Activated naive CD4-positive, alpha-beta T cell treated with anti-CD3 and anti-CD28 coated beads, Interleukin-2, amount 50 U/mL, for 24 hours (primary cell): ENCODE data around the gene LSS.
"Not testable (repeated sequence)": the region's sequence is repeated elsewhere in the genome, so short reads cannot be mapped to it uniquely, and the experiment has no call there.

ENCODE experiments used
- H3K27ac Mint-ChIP-seq: one replicate; pipeline ENCODE4 v1.8.0; 2021; ENCODE audit warnings: mild to moderate bottlenecking, mixed read lengths
- H3K27me3 Mint-ChIP-seq: one replicate; pipeline ENCODE4 v1.8.0; 2021; ENCODE audit warnings: mixed read lengths
- H3K36me3 Mint-ChIP-seq: one replicate; pipeline ENCODE4 v1.8.0; 2021; ENCODE audit warnings: mixed read lengths
- H3K4me1 Mint-ChIP-seq: one replicate; pipeline ENCODE4 v1.8.0; 2021; ENCODE audit warnings: mixed read lengths
- H3K4me3 Mint-ChIP-seq: one replicate; pipeline ENCODE4 v1.8.0; 2021; ENCODE audit warnings: mild to moderate bottlenecking, mixed read lengths
- H3K9me3 Mint-ChIP-seq: one replicate; pipeline ENCODE4 v1.8.0; 2021; ENCODE audit warnings: mixed read lengths

The LSS gene

DNA sequence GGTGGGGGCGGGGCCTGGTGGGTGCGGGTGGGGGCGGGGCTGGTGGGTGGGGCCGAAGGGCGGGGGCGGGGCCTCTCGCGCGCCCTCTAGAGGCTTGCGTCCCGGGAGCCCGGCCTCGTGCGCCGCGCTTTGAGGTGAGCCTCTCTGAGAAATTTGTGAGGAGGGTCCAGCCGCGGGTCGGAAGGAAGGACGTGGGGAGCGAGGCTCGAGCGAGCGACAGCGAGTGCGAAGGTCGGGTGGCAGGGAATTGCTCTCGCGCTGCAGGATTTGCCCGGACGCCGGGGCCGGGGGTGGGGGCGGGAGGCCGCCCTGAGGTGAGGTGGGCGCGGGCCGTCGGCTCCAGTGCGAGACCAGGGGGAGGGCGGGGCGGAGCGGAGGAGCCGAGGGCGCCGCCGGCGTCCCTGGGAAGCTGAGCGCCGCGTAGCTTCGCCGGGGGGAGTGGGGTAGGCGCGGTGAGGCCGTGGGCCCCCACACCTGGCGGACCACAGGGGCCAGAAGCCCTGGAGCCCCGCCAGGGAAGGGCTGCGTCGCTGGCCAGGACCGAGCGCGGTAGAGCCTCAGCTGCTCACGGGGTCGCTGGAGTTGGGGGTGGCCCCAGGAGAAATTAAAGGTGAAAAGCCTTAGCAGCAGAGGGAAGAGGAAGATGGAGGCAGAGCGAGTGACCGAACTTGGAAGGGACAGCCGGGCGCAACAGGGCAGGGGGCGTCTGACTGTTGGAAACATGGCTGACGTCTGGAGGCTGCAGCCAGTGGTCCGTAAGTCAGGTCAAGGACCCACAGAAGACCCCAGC lies 754 bp upstream of the LSS start:
- Mint-ChIP-seq H3K36me3 (peaks cover 15% of the 10 kb centered on the region), H3K27ac (peak overlapping the region; percentile 96), H3K27me3 (no peaks in the 10 kb centered on the region)

DNA sequence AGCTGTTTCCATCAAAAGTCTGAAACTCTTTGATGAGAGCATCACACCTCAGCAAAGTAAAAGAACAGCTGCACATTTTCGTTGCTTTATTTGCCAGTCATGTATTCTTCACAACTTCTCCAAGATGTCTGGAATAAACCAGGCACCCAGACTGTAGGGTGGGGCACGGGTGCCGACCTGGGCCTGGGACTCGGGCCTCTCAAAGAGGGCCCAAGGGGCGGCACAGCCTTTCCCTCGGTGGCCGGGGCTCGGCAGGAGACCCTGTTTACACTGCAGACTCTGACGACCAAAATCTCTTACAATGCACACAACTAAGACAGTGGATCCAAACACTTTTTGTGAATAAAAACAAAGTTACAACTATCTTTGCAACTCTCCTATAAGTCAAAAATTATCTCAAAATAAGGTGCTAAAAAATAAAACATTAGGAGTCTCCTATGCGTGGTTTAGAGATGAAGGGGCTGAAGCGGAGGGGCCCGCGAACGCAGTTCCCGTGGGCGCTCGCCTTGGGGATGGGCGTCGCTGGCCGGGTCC lies 696 bp downstream of the LSS start:
- H3K36me3 Mint-ChIP-seq, result peaks cover 8% of the 10 kb centered on the region
- peaks cover 3% of the 10 kb centered on the region for H3K9me3 Mint-ChIP-seq
- H3K27me3 Mint-ChIP-seq, result no peaks in the 10 kb centered on the region
- peaks cover 45% of the 10 kb centered on the region for H3K4me1 Mint-ChIP-seq
- peak overlapping the region; percentile 82 for H3K4me3 Mint-ChIP-seq
- peak overlapping the region; percentile 59 for H3K27ac Mint-ChIP-seq

More for the DNA sequence above, 754 bp upstream of the LSS start:
- peaks cover 53% of the 10 kb centered on the region for H3K4me1 Mint-ChIP-seq
- peak overlapping the region; percentile 86 for H3K4me3 Mint-ChIP-seq
- H3K9me3 Mint-ChIP-seq, result peaks cover 3% of the 10 kb centered on the region

GRCh38 chr21:46226920-46227599 lies 1.5 kb downstream of the LSS start:
- Mint-ChIP-seq H3K27ac (no peak overlapping the region), H3K27me3 (no peaks in the 10 kb centered on the region)

GRCh38 chr21:46226146-46226545 lies 2.4 kb downstream of the LSS start:
- Mint-ChIP-seq H3K4me1 (peaks cover 39% of the 10 kb centered on the region), H3K36me3 (peaks cover under 1% of the 10 kb centered on the region), H3K4me3 (no peak overlapping the region), H3K27ac (no peak overlapping the region), H3K9me3 (no peaks in the 10 kb centered on the region), H3K27me3 (no peaks in the 10 kb centered on the region)

More at GRCh38 chr21:46226920-46227599, 1.5 kb downstream of the LSS start:
- peaks cover 45% of the 10 kb centered on the region for H3K4me1 Mint-ChIP-seq
- peaks cover 3% of the 10 kb centered on the region for H3K9me3 Mint-ChIP-seq
- H3K36me3 Mint-ChIP-seq, result peaks cover 7% of the 10 kb centered on the region
- H3K4me3 Mint-ChIP-seq, result peak overlapping the region; percentile 82

DNA sequence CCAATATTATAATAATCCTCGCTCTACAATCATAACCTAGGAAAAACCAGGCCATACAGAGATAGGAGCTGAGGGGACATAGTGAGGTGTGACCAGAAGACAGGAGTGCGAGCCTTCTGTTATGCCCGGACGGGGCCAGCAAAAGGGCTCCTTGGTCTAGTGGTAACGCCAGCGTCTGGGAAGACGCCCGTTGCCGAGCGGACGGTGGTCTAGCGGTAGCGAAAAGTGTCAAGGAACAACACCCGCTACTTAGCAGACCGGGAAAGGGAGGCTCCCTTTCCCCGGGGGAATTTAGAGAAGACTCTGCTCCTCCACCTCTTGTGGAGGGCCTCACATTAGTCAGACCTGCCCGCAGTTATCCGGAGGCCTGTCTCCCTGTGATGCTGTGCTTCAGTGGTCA lies 4.9 kb downstream of the LSS start:
- H3K4me1 Mint-ChIP-seq, result peaks cover 19% of the 10 kb centered on the region
- not testable (repeated sequence) for H3K27me3 Mint-ChIP-seq, H3K36me3 Mint-ChIP-seq, H3K4me3 Mint-ChIP-seq, H3K9me3 Mint-ChIP-seq, H3K27ac Mint-ChIP-seq

- no peak overlapping the region for H3K4me3 Mint-ChIP-seq
- no peaks in the 10 kb centered on the region for H3K9me3 Mint-ChIP-seq
- no peaks in the 10 kb centered on the region for H3K27me3 Mint-ChIP-seq
- peaks cover 19% of the 10 kb centered on the region for H3K4me1 Mint-ChIP-seq
- peaks cover 3% of the 10 kb centered on the region for H3K36me3 Mint-ChIP-seq
- H3K27ac Mint-ChIP-seq, result no peak overlapping the region
These were observed 5.4 kb downstream of the LSS start for GRCh38 chr21:46223217-46223616.

- Mint-ChIP-seq H3K36me3 (peaks cover 3% of the 10 kb centered on the region), H3K27me3 (no peaks in the 10 kb centered on the region), H3K4me3 (no peak overlapping the region), H3K4me1 (peaks cover 14% of the 10 kb centered on the region), H3K9me3 (no peaks in the 10 kb centered on the region), H3K27ac (no peak overlapping the region)
These were observed 6.0 kb downstream of the LSS start for GRCh38 chr21:46222436-46223116.

- no peaks in the 10 kb centered on the region for H3K27me3 Mint-ChIP-seq
- H3K36me3 Mint-ChIP-seq, result peaks cover 3% of the 10 kb centered on the region
- H3K9me3 Mint-ChIP-seq, result no peaks in the 10 kb centered on the region
- no peak overlapping the region for H3K27ac Mint-ChIP-seq
- peaks cover 7% of the 10 kb centered on the region for H3K4me1 Mint-ChIP-seq
- H3K4me3 Mint-ChIP-seq, result no peak overlapping the region
These were observed 6.7 kb downstream of the LSS start for GRCh38 chr21:46221664-46222435.

DNA sequence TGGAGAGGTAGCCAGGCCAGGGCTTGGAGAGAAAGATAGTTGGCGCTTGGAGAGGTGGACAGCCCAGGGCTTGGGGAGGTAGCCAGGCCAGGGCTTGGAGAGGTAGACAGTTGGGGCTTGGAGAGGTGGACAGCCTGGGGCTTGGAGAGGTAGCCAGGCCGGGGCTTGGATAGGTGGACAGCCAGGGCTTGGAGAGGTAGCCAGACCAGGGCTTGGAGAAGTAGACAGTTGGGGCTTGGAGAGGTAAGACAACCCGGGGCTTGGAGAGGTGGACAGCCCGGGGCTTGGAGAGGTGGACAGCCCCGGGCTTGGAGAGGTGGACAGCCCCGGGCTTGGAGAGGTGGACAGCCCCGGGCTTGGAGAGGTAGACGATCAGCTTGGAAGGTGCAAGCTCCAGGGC lies 7.7 kb downstream of the LSS start:
- no peak overlapping the region for H3K27ac Mint-ChIP-seq
- no peaks in the 10 kb centered on the region for H3K27me3 Mint-ChIP-seq

DNA sequence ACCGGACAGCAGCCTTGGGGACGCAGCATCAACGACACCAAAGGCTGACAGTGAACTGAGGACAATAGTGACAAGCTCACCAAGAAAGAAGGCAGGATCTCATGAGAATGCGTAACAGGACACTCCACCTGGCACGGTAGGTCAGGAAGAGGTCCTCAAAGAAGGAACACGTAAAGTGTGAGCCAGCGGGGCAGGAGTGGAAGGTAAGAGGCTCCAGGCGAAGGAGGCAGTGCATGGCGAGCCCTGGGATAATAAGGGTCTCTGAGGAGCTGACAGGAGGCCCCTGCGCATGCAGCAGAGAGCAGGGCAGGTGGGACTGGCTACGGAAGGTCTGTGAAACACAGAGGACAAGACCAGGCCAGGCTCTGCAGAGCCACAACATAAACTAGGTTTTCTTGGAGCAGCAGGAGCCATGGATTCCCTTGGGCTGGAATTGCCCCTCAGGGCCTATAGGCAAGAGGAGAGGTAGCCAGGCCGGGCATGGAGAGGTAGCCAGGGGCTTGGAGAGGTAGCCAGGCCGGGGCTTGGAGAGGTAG lies 8.2 kb downstream of the LSS start:
- Mint-ChIP-seq H3K9me3 (no peaks in the 10 kb centered on the region), H3K27ac (no peak overlapping the region), H3K27me3 (no peaks in the 10 kb centered on the region), H3K4me3 (no peak overlapping the region), H3K36me3 (peaks cover 3% of the 10 kb centered on the region), H3K4me1 (no peaks in the 10 kb centered on the region)

More for the DNA sequence above, 7.7 kb downstream of the LSS start:
- Mint-ChIP-seq H3K4me3 (no peak overlapping the region), H3K36me3 (peaks cover 3% of the 10 kb centered on the region), H3K9me3 (no peaks in the 10 kb centered on the region), H3K4me1 (no peaks in the 10 kb centered on the region)

DNA sequence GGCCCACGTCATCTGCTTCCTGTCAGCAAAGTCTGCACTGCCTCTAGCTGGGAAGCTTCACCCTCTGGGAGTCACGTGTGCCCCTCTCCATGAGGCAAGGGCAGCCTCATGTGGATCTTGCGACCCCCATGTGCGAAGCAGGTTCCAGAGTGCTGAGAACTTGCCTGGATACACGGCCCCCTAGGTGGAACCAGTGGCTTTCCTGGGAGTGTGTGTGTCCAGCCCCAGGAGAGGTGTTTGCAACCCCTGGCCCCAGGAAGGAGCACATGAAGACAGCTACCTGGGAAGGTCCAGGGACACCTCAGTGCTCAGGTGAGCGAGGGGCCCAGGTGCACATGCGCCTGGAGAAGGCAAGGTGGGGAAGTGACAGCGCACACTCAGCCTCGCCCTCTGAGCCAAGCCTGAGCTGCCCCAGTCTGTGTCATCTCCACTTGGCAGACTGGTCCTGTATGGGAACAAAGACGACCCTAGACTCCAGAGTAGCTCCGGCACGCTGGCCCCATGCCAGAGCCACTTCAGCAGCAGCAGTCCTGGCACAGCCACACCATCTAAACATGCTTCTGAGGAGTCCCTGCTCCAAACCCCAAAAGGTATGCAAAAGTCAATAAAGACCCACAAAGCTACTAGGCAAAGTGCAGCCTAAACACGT lies 8.9 kb downstream of the LSS start:
- H3K36me3 Mint-ChIP-seq, result peaks cover 3% of the 10 kb centered on the region
- H3K27ac Mint-ChIP-seq, result no peak overlapping the region
- no peaks in the 10 kb centered on the region for H3K4me1 Mint-ChIP-seq

DNA sequence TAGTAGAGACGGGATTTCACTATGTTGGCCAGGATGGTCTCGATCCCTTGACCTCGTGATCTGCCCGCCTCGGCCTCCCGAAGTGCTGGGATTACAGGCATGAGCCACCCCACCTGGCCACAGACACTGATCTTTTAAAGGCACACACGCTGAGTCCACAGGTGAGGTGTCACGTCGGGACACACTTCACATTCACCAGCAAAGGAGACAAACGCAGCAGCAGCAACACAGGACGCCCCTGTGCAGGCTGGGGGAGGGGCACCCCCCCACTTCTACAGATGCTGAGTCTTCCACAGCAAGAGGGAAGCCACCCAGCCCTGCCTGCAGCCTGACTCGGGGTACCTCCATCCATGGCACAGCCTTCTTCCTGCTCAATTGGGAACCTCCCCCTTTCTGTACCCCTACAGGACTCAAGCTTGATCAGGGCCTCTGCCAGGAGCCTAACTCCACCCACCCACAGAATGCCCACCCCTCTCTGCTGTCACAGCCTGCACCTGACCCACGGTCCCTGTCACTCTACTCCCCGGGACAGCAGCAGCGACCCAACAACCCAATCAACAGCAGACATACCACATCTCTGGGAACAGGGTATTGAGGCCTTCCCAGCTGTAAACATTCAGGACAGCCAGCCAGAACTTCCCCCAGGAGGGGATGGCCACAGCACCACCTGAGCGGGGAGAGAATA lies 9.5 kb downstream of the LSS start:
- Mint-ChIP-seq H3K9me3 (no peaks in the 10 kb centered on the region), H3K27ac (no peak overlapping the region), H3K4me3 (no peak overlapping the region), H3K27me3 (no peaks in the 10 kb centered on the region), H3K4me1 (no peaks in the 10 kb centered on the region), H3K36me3 (peaks cover 3% of the 10 kb centered on the region)

More for the DNA sequence above, 8.9 kb downstream of the LSS start:
- Mint-ChIP-seq H3K4me3 (no peak overlapping the region), H3K9me3 (no peaks in the 10 kb centered on the region), H3K27me3 (no peaks in the 10 kb centered on the region)

GRCh38 chr21:46217511-46218196 lies 10.9 kb downstream of the LSS start:
- Mint-ChIP-seq H3K36me3 (peaks cover 3% of the 10 kb centered on the region), H3K9me3 (no peaks in the 10 kb centered on the region), H3K27me3 (no peaks in the 10 kb centered on the region), H3K4me3 (no peak overlapping the region), H3K4me1 (no peaks in the 10 kb centered on the region), H3K27ac (no peak overlapping the region)
